K562 (cell line): ENCODE data around the gene RBBP4. TPM values are rescaled to one million over a fixed set of nuclear protein-coding genes. Genes with fewer than 3 reads are reported as not detected.
A peak's percentile ranks its signal among the peaks of the same experiment; 100 is the strongest.

Experiments
- ATAC-seq: fragments of 200-7000 bp; cut with Tn5 transposase; 3 replicates; pipeline ENCODE4 v1.9.1; 2020; ENCODE audit warnings: moderate library complexity
- BruUV-seq: library from RNA; stranded (reverse); fragments of 400-500 nt; replicated peaks from 2 replicates; lab custom pipeline; 2021; lab: Mats Ljungman, UMichigan
- CTCF ChIA-PET: fragments of 300-600 bp; formaldehyde crosslinking; extraction: SDS; loops from one replicate; lab custom pipeline; 2021; ENCODE audit warnings: low intra/inter-chr PET ratio; lab: Yijun Ruan, JAX
- POLR2A ChIA-PET: fragments of 300-600, 350-650 bp; sonication (Branson Sonifier 250); formaldehyde crosslinking; extraction: SDS; loops from one replicate; lab custom pipeline; 2021; ENCODE audit warnings: antibody characterized with exemption, inconsistent platforms; lab: Yijun Ruan, JAX
- DNase-seq, 4 experiments: peaks; one replicate each; pipeline versions ENCODE4 v3.0.0 to v3.0.0-alpha.2; 2011 to 2018; ENCODE audit warnings: low spot score in 3 of 4, mixed read lengths in 3 of 4; ENCODE audit errors: extremely low read depth in 1 of 4
- FAIRE-seq: peaks from 2 replicates; lab custom pipeline; 2011; peaks lifted over from hg19 to GRCh38; lab: Jason Lieb, UNC
- H2AFZ ChIP-seq: 2 replicates; pipeline ENCODE4 v1.6.0; 2011; ENCODE audit warnings: low read depth, low read length, control low read depth, inconsistent platforms
- H3K27ac ChIP-seq: fragments of 200-600 bp; 3 replicates; pipeline ENCODE4 v1.8.0; 2011; ENCODE audit warnings: low read depth, mild to moderate bottlenecking, control low read depth, inconsistent platforms, low read length, moderate library complexity, mixed read lengths; ENCODE audit errors: extremely low read depth
- H3K27me3 ChIP-seq, 2 experiments: fragments of 300-600 bp in 1 of 2; 2 replicates in 1 of 2; 3 replicates in 1 of 2; pipeline versions ENCODE4 v1.6.0 to v1.8.0; 2011; ENCODE audit warnings: inconsistent platforms in 2 of 2, low read length in 2 of 2, mild to moderate bottlenecking in 1 of 2, mixed read lengths in 1 of 2, moderate library complexity in 1 of 2; ENCODE audit not compliant: control insufficient read depth in 2 of 2, insufficient read depth in 2 of 2
- H3K36me3 ChIP-seq: fragments of 300-600 bp; 3 replicates; pipeline ENCODE4 v1.8.0; 2011; ENCODE audit warnings: mild to moderate bottlenecking, low read length, inconsistent platforms; ENCODE audit not compliant: control insufficient read depth, insufficient read depth
- H3K4me1 ChIP-seq, 2 experiments: fragments of 200-600 bp in 1 of 2; replicated peaks in 1 of 2; 2 replicates in 1 of 2; 3 replicates in 1 of 2; pipeline versions ENCODE4 v1.5.1 to v1.8.0; 2011; ENCODE audit warnings: inconsistent platforms in 2 of 2, low read length in 2 of 2, mild to moderate bottlenecking in 1 of 2, mixed read lengths in 1 of 2, moderate library complexity in 1 of 2; ENCODE audit not compliant: control insufficient read depth in 2 of 2, insufficient read depth in 2 of 2
- H3K4me2 ChIP-seq: 2 replicates; pipeline ENCODE4 v1.6.1; 2011; ENCODE audit warnings: low read length, control low read depth, inconsistent platforms, mixed read lengths; ENCODE audit not compliant: insufficient read depth
- H3K4me3 ChIP-seq: fragments of 200-600 bp; sonication (generic), shearing (Covaris generic); 2 replicates; pipeline ENCODE4 v1.5.1; 2016; ENCODE audit warnings: control low read depth, inconsistent platforms
- H3K79me2 ChIP-seq: fragments of 200-600 bp; 3 replicates; pipeline ENCODE4 v1.8.0; 2011; ENCODE audit warnings: low read length, inconsistent platforms; ENCODE audit not compliant: control insufficient read depth, insufficient read depth
- H3K9ac ChIP-seq, 2 experiments: 2 replicates each; pipeline versions ENCODE4 v1.6.0 to v1.6.1; 2011; ENCODE audit warnings: low read depth in 2 of 2, low read length in 2 of 2, control low read depth in 1 of 2, inconsistent platforms in 1 of 2, mild to moderate bottlenecking in 1 of 2, mixed read lengths in 1 of 2; ENCODE audit not compliant: insufficient read depth in 1 of 2
- H3K9me1 ChIP-seq: one replicate; pipeline ENCODE4 v1.6.0; 2011; ENCODE audit warnings: inconsistent platforms, mild to moderate bottlenecking, low read length, moderate library complexity; ENCODE audit not compliant: control insufficient read depth, insufficient read depth
- H3K9me3 ChIP-seq: replicated peaks from 2 replicates; pipeline ENCODE4 v1.5.1; 2011; ENCODE audit warnings: low read depth, low read length, inconsistent platforms; ENCODE audit not compliant: control insufficient read depth, insufficient read depth
- H4K20me1 ChIP-seq: replicated peaks from 2 replicates; pipeline ENCODE4 v1.6.1; 2011; ENCODE audit warnings: low read length, inconsistent platforms, mixed read lengths; ENCODE audit not compliant: control insufficient read depth, insufficient read depth
- CCNT2 ChIP-seq: IDR thresholded peaks from 2 replicates; pipeline ENCODE4 v1.6.1; 2011; ENCODE audit warnings: borderline replicate concordance, low read depth, mild to moderate bottlenecking, moderate library complexity, mixed read lengths, low read length; ENCODE audit not compliant: insufficient read length; ENCODE audit errors: extremely low read depth
- MAFK ChIP-seq: IDR thresholded peaks from 2 replicates; pipeline ENCODE4 v1.6.1; 2011; ENCODE audit warnings: low read length, improper control_type of control experiment
- NRF1 ChIP-seq, 2 experiments: fragments of 450-650 bp; IDR thresholded peaks in 1 of 2; conservative IDR thresholded peaks in 1 of 2; 2 replicates each; pipeline ENCODE4 v1.6.1; 2014; ENCODE audit warnings: mild to moderate bottlenecking in 2 of 2
- RBFOX2 ChIP-seq: fragments of 200-400 bp; formaldehyde crosslinking; IDR thresholded peaks from 2 replicates; pipeline ENCODE4 v1.6.1; 2017; ENCODE audit warnings: low read depth, mild to moderate bottlenecking, low read length, moderate library complexity
- REST ChIP-seq, 2 experiments: fragments of 450-650 bp; formaldehyde crosslinking in 1 of 2; IDR thresholded peaks; 2 replicates each; pipeline versions ENCODE4 v1.4.0 to v1.6.1; 2014 to 2020; ENCODE audit warnings: mild to moderate bottlenecking in 2 of 2, borderline replicate concordance in 1 of 2, low read depth in 1 of 2
- THRA ChIP-seq: fragments of 450-650 bp; IDR thresholded peaks from 2 replicates; pipeline ENCODE4 v1.6.1; 2017; ENCODE audit warnings: mild to moderate bottlenecking, moderate library complexity
- USF1 ChIP-seq: sonication (generic); formaldehyde crosslinking; IDR thresholded peaks from 2 replicates; pipeline ENCODE4 v1.9.0; 2022; ENCODE audit warnings: mild to moderate bottlenecking, missing genetic modification reagents
- ZC3H4 ChIP-seq: sonication (generic); formaldehyde crosslinking; IDR thresholded peaks from 2 replicates; pipeline ENCODE4 v1.9.0; 2021; ENCODE audit warnings: missing genetic modification reagents, borderline replicate concordance
- ZFPM2 ChIP-seq: fragments of 250-450 bp; sonication (Bioruptor Pico); IDR thresholded peaks from 2 replicates; pipeline ENCODE4 v1.5.1; 2022; ENCODE audit warnings: mild to moderate bottlenecking
- WGBS: fragments of 100-300 bp; shearing (Covaris generic); methylation state at CpG from one replicate; pipeline ENCODE4 v1.1.6; 2016; ENCODE audit warnings: low coverage, mixed read lengths; ENCODE audit not compliant: insufficient coverage; ENCODE audit errors: missing lambda C conversion rate; 5-methylcytosine and 5-hydroxymethylcytosine counted together
- in situ Hi-C: fragments of 300-500 bp; cut with MboI; formaldehyde crosslinking; loops from 4 replicates; pipeline ENCODE4 v1.15.0; 2018; ENCODE audit warnings: inconsistent platforms, mixed read lengths
- intact Hi-C: fragments of 100-400 bp; cut with micrococcal nuclease; formaldehyde crosslinking; loops from 2 replicates; pipeline ENCODE4 v1.14.2; 2022
- polyA plus RNA-seq, 8 experiments: library from polyadenylated mRNA; depleted of rRNA in 4 of 8; stranded (reverse) in 5 of 8; unstranded in 3 of 8; fragments of >200 nt; fragmentation: Nextera tagmentation in 2 of 8; fragmentation: Illumina TruSeq in 1 of 8; extraction: Ambion mirVana in 2 of 8; extraction: Trizol in 1 of 8; gene quantifications; 2 replicates each; pipeline versions ENCODE4 v1.2.1 to v1.2.3, GENCODE V29; 2011 to 2014; ENCODE audit warnings: inconsistent platforms in 1 of 8, missing spikeins in 1 of 8
- total RNA-seq, 7 experiments: library from RNA; depleted of rRNA in 6 of 7; stranded (reverse); fragments of >200 nt in 6 of 7; fragmentation: Illumina TruSeq in 2 of 7; extraction: Trizol in 2 of 7; gene quantifications; 2 replicates each; pipeline versions ENCODE4 v1.2.1 to v1.2.3, GENCODE V29; 2011 to 2021; ENCODE audit warnings: low replicate concordance in 1 of 7

RBBP4 gene
- total and polyA plus RNA-seq, 9 of the 15 experiments (the other 6 are each of a cell fraction or from before 2014, with no cell fraction given): 185 to 409 (median 259) TPM

GRCh38 chr1:32716312-32717148, 65.5 kb downstream of the RBBP4 start:
- no TSS peak for BruUV-seq
- Histone ChIP-seq H3K27ac (peak overlapping the region; percentile 68), H3K27me3 (no peaks in the 10 kb centered on the region), H3K9me3 (no peaks in the 10 kb centered on the region), H3K9ac (peak overlapping the region; percentile 23 to 60; a peak in 3 of 4 replicates), H3K36me3 (no peaks in the 10 kb centered on the region), H3K4me1 (peaks cover 18 to 49% of the 10 kb centered on the region in 2 experiments; a peak in 4 of 5 replicates), H4K20me1 (no peaks in the 10 kb centered on the region), H2AFZ (peak overlapping the region; percentile 90), H3K4me3 (no peak overlapping the region), H3K4me2 (peak overlapping the region; percentile 89), H3K9me1 (no peaks in the 10 kb centered on the region), H3K79me2 (no peaks in the 10 kb centered on the region)
- intact Hi-C loops (no loop called here), in situ Hi-C loops (loop anchor here (10.0 kb wide), 1 partner anchor 48 kb away; no protein-coding TSS in a partner anchor)
- ChIA-PET CTCF (interaction anchor here (1.2 to 1.3 kb wide), 2 partner anchors 52 to 57 kb away, joined by 5 to 7 read pairs; no protein-coding TSS in a partner anchor), POLR2A (interaction anchor here (0.6 to 8.8 kb wide), 7 partner anchors 9 to 330 kb away, joined by 3 to 116 read pairs (median 5); no protein-coding TSS in a partner anchor)
- ATAC-seq (peak; percentile 96), DNase-seq (peak; percentile 95 to 97 (median 96)), FAIRE-seq (peak; percentile 95)
- 13% methylated on average over 9 of the region's 9 CpGs for WGBS
- TF ChIP-seq ZC3H4 (CRISPR knock-in tag) (no peak), RBFOX2 (peak; percentile 40; the same call in 1 of the 2 replicates), NRF1 (conservative IDR thresholded peaks at IDR 0.05 in 1 of 2, IDR thresholded peaks at IDR 0.05 in 1 of 2) (peak; percentile 47 to 54; a peak in 3 of 4 replicates), MAFK (0 out of 2 replicates have a peak, but pooled peaks have one; percentile 16), ZFPM2 (no peak), CCNT2 (peak; percentile 49), REST (IDR thresholded peaks at IDR 0.05; ENCODE audit: borderline replicate concordance) (0 out of 2 replicates have a peak, but pooled peaks have one; percentile 7), REST (CRISPR knock-in tag; IDR thresholded peaks at IDR 0.05; ENCODE audit: low read depth) (no peak), USF1 (CRISPR knock-in tag) (peak; percentile 45), THRA (no peak)
